Left ventricle myocardium inferior (tissue), 1 donor: ENCODE data around the gene SLC4A1AP. TPM values are rescaled to one million over a fixed set of nuclear protein-coding genes. Genes with fewer than 3 reads are reported as not detected.
A peak's percentile ranks its signal among the peaks of the same experiment; 100 is the strongest.

Experiments
- DNase-seq: peaks from one replicate; pipeline ENCODE4 v3.0.0-alpha.2; 2020
- H3K27ac ChIP-seq: fragments of 200-600 bp; replicated peaks from 2 replicates; pipeline ENCODE4 v1.8.0; 2021
- H3K27me3 ChIP-seq: fragments of 200-600 bp; 2 replicates; pipeline ENCODE4 v1.8.0; 2021; ENCODE audit warnings: low read depth
- H3K36me3 ChIP-seq: fragments of 200-600 bp; 2 replicates; pipeline ENCODE4 v1.8.0; 2021
- H3K4me1 ChIP-seq: fragments of 200-600 bp; 2 replicates; pipeline ENCODE4 v1.8.0; 2021
- H3K4me3 ChIP-seq: fragments of 200-600 bp; 2 replicates; pipeline ENCODE4 v1.8.0; 2021; ENCODE audit warnings: mild to moderate bottlenecking, moderate library complexity
- H3K9me3 ChIP-seq: fragments of 200-600 bp; replicated peaks from 2 replicates; pipeline ENCODE4 v1.8.0; 2021
- CTCF ChIP-seq: fragments of 200-600 bp; IDR thresholded peaks from 2 replicates; pipeline ENCODE4 v1.8.0; 2021; ENCODE audit warnings: antibody characterized with exemption, mild to moderate bottlenecking, borderline replicate concordance
- intact Hi-C: fragments of 100-400 bp; cut with micrococcal nuclease; formaldehyde crosslinking; loops from one replicate; pipeline ENCODE4 v1.11.0; 2022
- total RNA-seq: library from RNA; stranded (reverse); fragmentation: NEBNext Ultra II Directional; extraction: Animal tissue kit (Norgen Biotek cat#: 25700); gene quantifications from one replicate; pipeline ENCODE4 v1.2.1, GENCODE V29; 2021
- donor health status: DM: no; HTN: yes; CAD: no; lungs with severe emphysema.

Gene SLC4A1AP
- total RNA-seq, 1 donor from 2014 or later: 21.3 TPM

DNA sequence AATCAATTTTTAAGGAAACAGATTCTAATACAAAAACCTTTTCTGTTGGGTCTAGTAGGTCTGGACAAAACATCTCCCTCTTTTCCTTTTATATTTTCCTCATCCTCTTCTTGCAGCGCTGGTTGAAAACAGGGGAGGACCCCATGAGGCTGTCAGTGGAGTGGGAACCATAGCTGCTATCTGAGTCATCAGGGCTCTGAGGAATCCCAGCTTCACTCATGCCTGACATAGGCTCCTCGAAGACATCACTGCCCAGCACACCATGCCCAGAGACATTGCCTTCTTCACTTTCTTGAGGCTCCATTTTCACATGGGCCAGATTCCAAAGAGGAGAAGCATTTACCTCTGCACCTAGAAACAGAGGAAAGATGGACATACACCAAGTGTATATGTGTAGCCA is 10.3 kb upstream of the SLC4A1AP start:
- peaks cover 99% of the 10 kb centered on the region for H3K36me3 ChIP-seq
- no peak for DNase-seq
- H3K27ac ChIP-seq: no peak overlapping the region
- intact Hi-C loops: no loop called here
- no peaks in the 10 kb centered on the region for H3K9me3 ChIP-seq
- no peak for TF ChIP-seq CTCF
- no peaks in the 10 kb centered on the region for H3K4me1 ChIP-seq
- no peak overlapping the region for H3K4me3 ChIP-seq
- no peaks in the 10 kb centered on the region for H3K27me3 ChIP-seq

DNA sequence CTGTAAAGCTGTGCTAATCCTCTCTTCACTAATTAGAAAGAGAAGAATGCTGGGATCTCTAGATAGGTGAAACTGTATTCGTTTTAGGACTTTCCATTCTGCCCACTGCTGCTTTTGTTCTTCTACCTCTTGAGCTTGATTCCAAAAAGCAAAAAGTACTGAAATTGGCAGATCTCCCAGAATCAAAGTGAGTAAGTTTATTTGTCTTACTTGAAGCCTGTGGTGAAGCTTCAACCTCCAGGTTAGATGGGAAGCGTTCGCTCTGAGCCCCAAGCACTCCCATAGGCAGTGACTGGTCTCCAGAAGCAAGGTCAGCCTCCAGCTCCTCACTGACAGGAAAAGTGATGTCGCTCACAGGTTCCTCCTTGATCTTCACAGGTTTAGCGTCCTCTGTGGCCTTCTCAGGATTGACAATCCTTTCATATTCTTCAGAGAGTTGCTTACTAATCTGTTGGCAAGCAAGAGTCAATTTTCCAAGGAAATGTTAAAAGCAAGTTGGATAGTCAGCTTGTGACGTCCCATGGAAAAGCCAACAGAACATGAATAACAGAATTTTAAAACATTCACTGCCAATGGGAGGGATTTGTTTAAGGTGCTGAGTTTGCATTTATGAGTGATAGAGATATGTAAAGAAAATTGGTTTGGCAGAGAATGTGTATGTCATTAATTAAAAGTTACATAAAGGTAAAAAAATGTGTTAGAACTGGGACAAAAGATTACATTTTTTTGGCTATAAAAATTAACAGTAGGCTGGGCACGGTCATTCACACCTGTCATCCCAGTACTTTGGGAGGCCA is 8.3 kb upstream of the SLC4A1AP start:
- intact Hi-C loops: no loop called here

GRCh38 chr2:27661371-27661770 is 2.3 kb upstream of the SLC4A1AP start:
- Histone ChIP-seq H3K27me3 (no peaks in the 10 kb centered on the region), H3K36me3 (peaks cover 59% of the 10 kb centered on the region), H3K4me1 (peaks cover 57% of the 10 kb centered on the region), H3K27ac (no peak overlapping the region), H3K4me3 (no peak overlapping the region), H3K9me3 (no peaks in the 10 kb centered on the region)
- intact Hi-C loops: no loop called here
- TF ChIP-seq CTCF: no peak
- no peak for DNase-seq

More for the DNA sequence above, 8.3 kb upstream of the SLC4A1AP start:
- no peak for TF ChIP-seq CTCF
- H3K4me3 ChIP-seq: no peak overlapping the region
- DNase-seq: no peak
- no peak overlapping the region for H3K27ac ChIP-seq
- H3K27me3 ChIP-seq: no peaks in the 10 kb centered on the region
- H3K36me3 ChIP-seq: peaks cover 100% of the 10 kb centered on the region
- H3K9me3 ChIP-seq: no peaks in the 10 kb centered on the region
- peaks cover 13% of the 10 kb centered on the region for H3K4me1 ChIP-seq

DNA sequence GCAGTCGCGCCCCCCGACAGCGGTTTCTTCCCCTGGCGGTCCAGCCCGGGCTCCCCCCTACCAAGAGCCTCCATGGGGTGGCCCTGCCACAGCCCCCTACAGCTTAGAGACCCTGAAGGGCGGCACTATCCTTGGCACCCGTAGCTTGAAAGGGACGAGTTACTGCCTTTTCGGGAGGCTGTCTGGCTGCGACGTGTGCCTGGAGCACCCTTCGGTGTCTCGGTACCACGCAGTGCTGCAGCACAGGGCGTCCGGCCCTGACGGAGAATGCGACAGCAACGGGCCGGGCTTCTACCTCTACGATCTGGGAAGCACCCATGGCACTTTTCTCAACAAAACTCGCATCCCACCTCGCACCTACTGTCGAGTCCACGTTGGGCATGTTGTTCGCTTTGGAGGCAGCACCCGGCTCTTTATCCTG is 475 bp downstream of the SLC4A1AP start:
- Histone ChIP-seq H3K36me3 (peaks cover 59% of the 10 kb centered on the region), H3K4me3 (peak overlapping the region; percentile 86), H3K27me3 (no peaks in the 10 kb centered on the region), H3K4me1 (peaks cover 51% of the 10 kb centered on the region), H3K27ac (peak overlapping the region; percentile 91), H3K9me3 (no peaks in the 10 kb centered on the region)
- TF ChIP-seq CTCF: no peak
- no peak for DNase-seq
- intact Hi-C loops: no loop called here

- H3K27ac ChIP-seq: no peak overlapping the region
- TF ChIP-seq CTCF: no peak
- intact Hi-C loops: no loop called here
- peak overlapping the region; percentile 86 for H3K4me3 ChIP-seq
- peaks cover 45% of the 10 kb centered on the region for H3K4me1 ChIP-seq
- peaks cover 59% of the 10 kb centered on the region for H3K36me3 ChIP-seq
- no peaks in the 10 kb centered on the region for H3K27me3 ChIP-seq
- no peak for DNase-seq
- no peaks in the 10 kb centered on the region for H3K9me3 ChIP-seq
Measured at GRCh38 chr2:27664622-27665363, 1.1 kb downstream of the SLC4A1AP start.
